ENCODE results near the gene PSMA3.

- no peak for TF ChIP-seq POLR2A (IDR thresholded peaks at IDR 0.05)
- TF ChIP-seq CTCF (IDR thresholded peaks at IDR 0.05), result no peak
Measured at GRCh38 chr14:58297412-58297761, 52.7 kb downstream of the PSMA3 start.
